HepG2 (cell line): Measurements from ENCODE around the gene GPS2. TPM values are rescaled to one million over a fixed set of nuclear protein-coding genes. Genes with fewer than 3 reads are reported as not detected.

Experiments used
- CENPX ChIP-seq: sonication (generic); formaldehyde crosslinking; IDR thresholded peaks from 2 replicates; pipeline ENCODE4 v1.9.0; 2021; ENCODE audit warnings: mild to moderate bottlenecking, missing genetic modification reagents, moderate library complexity
- DNMT1 ChIP-seq: sonication (generic); formaldehyde crosslinking; IDR thresholded peaks from 2 replicates; pipeline ENCODE4 v1.5.1; 2020; ENCODE audit warnings: mild to moderate bottlenecking, missing genetic modification reagents
- HOXA5 ChIP-seq: sonication (generic); formaldehyde crosslinking; IDR thresholded peaks from 2 replicates; pipeline ENCODE4 v1.4.0; 2020; ENCODE audit warnings: missing genetic modification reagents
- JUNB ChIP-seq: sonication (generic); formaldehyde crosslinking; IDR thresholded peaks from 2 replicates; pipeline ENCODE4 v1.8.0; 2022; ENCODE audit warnings: missing genetic modification reagents, mild to moderate bottlenecking, borderline replicate concordance
- SIX4 ChIP-seq: sonication (generic); formaldehyde crosslinking; IDR thresholded peaks from 2 replicates; pipeline ENCODE4 v1.4.0; 2020; ENCODE audit warnings: missing genetic modification reagents
- SSRP1 ChIP-seq: IDR thresholded peaks from 2 replicates; pipeline ENCODE4 v1.6.1; 2016; ENCODE audit warnings: control low read depth
- ZNF136 ChIP-seq: sonication (generic); formaldehyde crosslinking; IDR thresholded peaks from 2 replicates; pipeline ENCODE4 v1.8.1; 2022; ENCODE audit warnings: low read depth, mild to moderate bottlenecking, moderate library complexity, missing genetic modification reagents
- ZNF274 ChIP-seq: sonication (generic); formaldehyde crosslinking; IDR thresholded peaks from 2 replicates; pipeline ENCODE4 v1.5.1; 2020; ENCODE audit warnings: mild to moderate bottlenecking, missing genetic modification reagents
- ZNF549 ChIP-seq: sonication (generic); formaldehyde crosslinking; IDR thresholded peaks from 2 replicates; pipeline ENCODE4 v1.5.0; 2020; ENCODE audit warnings: missing genetic modification reagents
- polyA plus RNA-seq, 8 experiments: library from polyadenylated mRNA; depleted of rRNA in 3 of 8; stranded (reverse) in 7 of 8; unstranded in 1 of 8; fragments of >200 nt; fragmentation: Illumina TruSeq in 4 of 8; extraction: Trizol in 4 of 8; gene quantifications; 2 replicates each; pipeline versions ENCODE4 v1.2.1 to v1.2.3, GENCODE V29; 2011 to 2016; ENCODE audit warnings: low read depth in 4 of 8, missing spikeins in 1 of 8, mixed read lengths in 1 of 8; ENCODE audit not compliant: insufficient read depth in 1 of 8
- total RNA-seq, 5 experiments: library from RNA; depleted of rRNA; stranded (reverse); fragments of >200 nt; fragmentation: Illumina TruSeq; extraction: Trizol; gene quantifications; 2 replicates each; pipeline ENCODE4 v1.2.3, GENCODE V29; 2016; ENCODE audit warnings: low read depth in 1 of 5
- TF ChIP-seq, protein P1 (sequence below): sonication (generic); formaldehyde crosslinking; IDR thresholded peaks from 2 replicates; pipeline ENCODE4 v1.4.0; 2020; ENCODE audit warnings: mild to moderate bottlenecking, missing genetic modification reagents
- TF ChIP-seq, protein P2 (sequence below): sonication (generic); formaldehyde crosslinking; conservative IDR thresholded peaks from 2 replicates; pipeline ENCODE4 v1.8.1; 2023; ENCODE audit warnings: missing genetic modification reagents
- TF ChIP-seq, protein P3 (sequence below): fragments of 450-650 bp; IDR thresholded peaks from 2 replicates; pipeline ENCODE4 v1.6.1; 2016
- TF ChIP-seq, protein P4 (sequence below): sonication (generic); formaldehyde crosslinking; IDR thresholded peaks from 2 replicates; pipeline ENCODE4 v1.4.0; 2020; ENCODE audit warnings: missing genetic modification reagents
- TF ChIP-seq, protein P5 (sequence below): fragments of 450-650 bp; IDR thresholded peaks from 2 replicates; pipeline ENCODE4 v1.6.1; 2017

The GPS2 gene
- total and polyA plus RNA-seq, 2 of the 13 experiments (the other 11 are each of a cell fraction or from before 2014, with no cell fraction given) = 58.0 to 59.4 TPM

DNA sequence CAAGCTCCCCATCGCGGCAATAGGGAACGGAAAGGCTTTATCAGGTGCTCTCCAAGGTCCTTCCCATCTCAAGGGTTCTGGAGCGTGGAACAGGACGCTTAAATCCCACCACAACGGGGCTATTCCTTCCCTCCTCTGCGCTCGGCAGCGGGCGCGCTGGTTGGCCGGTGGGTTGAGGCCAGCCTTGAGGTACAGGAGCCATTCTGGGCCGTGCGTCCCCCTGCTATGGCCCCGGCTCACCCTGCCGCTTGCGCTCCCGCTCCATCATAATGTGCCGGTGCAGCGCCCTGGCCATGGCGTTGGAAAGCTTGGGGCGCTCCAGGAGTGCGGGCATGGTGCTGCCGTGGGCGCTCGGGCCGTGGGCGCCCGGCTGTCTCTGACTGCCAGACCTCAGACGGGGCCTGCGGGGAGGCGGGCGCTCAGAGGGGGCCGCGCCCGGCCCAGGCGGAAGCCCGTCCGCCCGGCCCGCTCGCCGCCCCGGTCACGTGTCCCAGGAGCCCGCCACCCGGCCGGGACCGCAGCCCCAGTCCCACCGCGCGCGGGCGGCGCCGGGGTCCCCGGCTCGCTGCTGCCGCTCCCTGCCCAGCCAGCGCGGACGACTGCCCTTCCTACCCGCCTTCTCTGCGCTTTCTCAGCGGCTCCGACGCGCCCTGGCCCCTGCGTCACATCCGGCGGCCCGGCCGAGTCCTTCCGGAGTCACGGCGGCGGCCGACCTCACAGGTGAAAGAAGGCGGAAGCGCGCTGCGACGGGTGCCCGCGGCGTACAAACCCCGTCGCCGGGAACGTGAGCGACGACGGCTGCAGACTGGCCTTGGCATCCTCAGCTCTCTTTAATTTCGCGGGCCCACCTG lies at the start of gene GPS2 (continued):
- TF ChIP-seq, protein P1, sequence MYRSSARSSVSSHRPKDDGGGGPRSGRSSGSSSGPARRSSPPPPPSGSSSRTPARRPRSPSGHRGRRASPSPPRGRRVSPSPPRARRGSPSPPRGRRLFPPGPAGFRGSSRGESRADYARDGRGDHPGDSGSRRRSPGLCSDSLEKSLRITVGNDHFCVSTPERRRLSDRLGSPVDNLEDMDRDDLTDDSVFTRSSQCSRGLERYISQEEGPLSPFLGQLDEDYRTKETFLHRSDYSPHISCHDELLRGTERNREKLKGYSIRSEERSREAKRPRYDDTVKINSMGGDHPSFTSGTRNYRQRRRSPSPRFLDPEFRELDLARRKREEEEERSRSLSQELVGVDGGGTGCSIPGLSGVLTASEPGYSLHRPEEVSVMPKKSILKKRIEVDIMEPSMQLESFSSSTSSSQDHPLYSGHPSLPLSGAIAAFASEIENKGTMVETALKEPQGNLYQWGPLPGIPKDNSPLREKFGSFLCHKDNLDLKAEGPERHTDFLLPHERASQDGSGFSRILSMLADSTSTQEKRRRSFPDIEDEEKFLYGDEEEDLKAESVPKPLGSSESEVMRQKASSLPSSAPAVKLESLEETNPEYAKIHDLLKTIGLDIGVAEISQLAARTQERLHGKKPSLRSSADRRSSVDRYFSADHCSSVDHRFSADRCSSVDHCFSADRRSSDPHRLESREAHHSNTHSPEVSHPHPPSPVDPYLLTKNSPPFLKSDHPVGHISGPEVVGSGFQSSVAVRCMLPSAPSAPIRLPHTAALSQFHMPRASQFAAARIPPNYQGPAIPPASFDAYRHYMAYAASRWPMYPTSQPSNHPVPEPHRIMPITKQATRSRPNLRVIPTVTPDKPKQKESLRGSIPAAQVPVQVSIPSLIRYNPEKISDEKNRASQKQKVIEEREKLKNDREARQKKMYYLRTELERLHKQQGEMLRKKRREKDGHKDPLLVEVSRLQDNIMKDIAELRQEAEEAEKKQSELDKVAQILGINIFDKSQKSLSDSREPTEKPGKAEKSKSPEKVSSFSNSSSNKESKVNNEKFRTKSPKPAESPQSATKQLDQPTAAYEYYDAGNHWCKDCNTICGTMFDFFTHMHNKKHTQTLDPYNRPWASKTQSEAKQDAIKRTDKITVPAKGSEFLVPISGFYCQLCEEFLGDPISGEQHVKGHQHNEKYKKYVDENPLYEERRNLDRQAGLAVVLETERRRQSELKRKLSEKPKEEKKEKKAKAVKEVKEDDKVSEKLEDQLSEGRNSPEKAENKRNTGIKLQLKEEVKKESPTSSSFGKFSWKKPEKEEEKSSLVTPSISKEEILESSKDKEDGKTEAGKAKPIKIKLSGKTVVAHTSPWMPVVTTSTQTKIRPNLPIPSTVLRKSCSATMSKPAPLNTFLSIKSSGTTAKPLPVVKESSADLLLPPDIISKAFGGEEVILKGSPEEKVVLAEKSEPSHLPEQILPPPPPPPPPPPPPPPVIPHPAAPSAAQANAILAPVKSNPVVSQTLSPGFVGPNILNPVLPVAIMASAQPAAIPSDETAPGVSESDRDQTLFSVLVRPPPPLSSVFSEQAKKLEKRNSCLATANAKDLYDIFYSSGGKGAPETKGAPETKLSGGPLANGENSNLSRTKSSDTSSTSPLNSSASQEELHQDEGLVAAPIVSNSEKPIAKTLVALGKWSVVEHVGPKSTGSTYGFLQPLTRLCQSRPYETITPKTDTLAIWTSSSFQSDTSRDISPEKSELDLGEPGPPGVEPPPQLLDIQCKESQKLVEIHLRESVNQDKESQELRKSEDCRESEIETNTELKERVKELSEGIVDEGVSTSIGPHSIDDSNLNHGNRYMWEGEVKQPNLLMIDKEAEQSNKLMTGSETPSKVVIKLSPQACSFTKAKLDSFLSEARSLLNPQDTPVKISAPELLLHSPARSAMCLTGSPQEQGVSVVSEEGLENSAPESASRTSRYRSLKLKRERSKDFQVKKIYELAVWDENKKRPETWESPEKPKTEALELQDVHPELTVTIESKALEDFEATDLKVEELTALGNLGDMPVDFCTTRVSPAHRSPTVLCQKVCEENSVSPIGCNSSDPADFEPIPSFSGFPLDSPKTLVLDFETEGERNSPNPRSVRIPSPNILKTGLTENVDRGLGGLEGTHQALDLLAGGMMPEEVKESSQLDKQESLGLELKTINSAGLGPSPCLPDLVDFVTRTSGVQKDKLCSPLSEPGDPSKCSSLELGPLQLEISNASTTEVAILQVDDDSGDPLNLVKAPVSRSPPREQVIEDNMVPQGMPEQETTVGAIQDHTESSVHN = no peak
- TF ChIP-seq CENPX (no peak), ZNF274 (CRISPR knock-in tag) (no peak), SSRP1 (no peak), DNMT1 (CRISPR knock-in tag) (0 out of 2 replicates have a peak, but pooled peaks have one; percentile 53), ZNF549 (CRISPR knock-in tag) (no peak), SIX4 (0 out of 2 replicates have a peak, but pooled peaks have one; percentile 38), ZNF136 (CRISPR knock-in tag) (no peak), HOXA5 (peak; percentile 78; the same call in 1 of the 2 replicates), JUNB (CRISPR knock-in tag) (no peak)
- TF ChIP-seq, protein P2, sequence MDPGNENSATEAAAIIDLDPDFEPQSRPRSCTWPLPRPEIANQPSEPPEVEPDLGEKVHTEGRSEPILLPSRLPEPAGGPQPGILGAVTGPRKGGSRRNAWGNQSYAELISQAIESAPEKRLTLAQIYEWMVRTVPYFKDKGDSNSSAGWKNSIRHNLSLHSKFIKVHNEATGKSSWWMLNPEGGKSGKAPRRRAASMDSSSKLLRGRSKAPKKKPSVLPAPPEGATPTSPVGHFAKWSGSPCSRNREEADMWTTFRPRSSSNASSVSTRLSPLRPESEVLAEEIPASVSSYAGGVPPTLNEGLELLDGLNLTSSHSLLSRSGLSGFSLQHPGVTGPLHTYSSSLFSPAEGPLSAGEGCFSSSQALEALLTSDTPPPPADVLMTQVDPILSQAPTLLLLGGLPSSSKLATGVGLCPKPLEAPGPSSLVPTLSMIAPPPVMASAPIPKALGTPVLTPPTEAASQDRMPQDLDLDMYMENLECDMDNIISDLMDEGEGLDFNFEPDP (CRISPR knock-in tag) = no peak
- TF ChIP-seq, protein P3, sequence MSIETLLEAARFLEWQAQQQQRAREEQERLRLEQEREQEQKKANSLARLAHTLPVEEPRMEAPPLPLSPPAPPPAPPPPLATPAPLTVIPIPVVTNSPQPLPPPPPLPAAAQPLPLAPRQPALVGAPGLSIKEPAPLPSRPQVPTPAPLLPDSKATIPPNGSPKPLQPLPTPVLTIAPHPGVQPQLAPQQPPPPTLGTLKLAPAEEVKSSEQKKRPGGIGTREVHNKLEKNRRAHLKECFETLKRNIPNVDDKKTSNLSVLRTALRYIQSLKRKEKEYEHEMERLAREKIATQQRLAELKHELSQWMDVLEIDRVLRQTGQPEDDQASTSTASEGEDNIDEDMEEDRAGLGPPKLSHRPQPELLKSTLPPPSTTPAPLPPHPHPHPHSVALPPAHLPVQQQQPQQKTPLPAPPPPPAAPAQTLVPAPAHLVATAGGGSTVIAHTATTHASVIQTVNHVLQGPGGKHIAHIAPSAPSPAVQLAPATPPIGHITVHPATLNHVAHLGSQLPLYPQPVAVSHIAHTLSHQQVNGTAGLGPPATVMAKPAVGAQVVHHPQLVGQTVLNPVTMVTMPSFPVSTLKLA = no peak
- TF ChIP-seq, protein P4, sequence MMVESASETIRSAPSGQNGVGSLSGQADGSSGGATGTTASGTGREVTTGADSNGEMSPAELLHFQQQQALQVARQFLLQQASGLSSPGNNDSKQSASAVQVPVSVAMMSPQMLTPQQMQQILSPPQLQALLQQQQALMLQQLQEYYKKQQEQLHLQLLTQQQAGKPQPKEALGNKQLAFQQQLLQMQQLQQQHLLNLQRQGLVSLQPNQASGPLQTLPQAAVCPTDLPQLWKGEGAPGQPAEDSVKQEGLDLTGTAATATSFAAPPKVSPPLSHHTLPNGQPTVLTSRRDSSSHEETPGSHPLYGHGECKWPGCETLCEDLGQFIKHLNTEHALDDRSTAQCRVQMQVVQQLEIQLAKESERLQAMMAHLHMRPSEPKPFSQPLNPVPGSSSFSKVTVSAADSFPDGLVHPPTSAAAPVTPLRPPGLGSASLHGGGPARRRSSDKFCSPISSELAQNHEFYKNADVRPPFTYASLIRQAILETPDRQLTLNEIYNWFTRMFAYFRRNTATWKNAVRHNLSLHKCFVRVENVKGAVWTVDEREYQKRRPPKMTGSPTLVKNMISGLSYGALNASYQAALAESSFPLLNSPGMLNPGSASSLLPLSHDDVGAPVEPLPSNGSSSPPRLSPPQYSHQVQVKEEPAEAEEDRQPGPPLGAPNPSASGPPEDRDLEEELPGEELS (CRISPR knock-in tag) = peak; percentile 58; the same call in 1 of the 2 replicates
- TF ChIP-seq, protein P5, sequence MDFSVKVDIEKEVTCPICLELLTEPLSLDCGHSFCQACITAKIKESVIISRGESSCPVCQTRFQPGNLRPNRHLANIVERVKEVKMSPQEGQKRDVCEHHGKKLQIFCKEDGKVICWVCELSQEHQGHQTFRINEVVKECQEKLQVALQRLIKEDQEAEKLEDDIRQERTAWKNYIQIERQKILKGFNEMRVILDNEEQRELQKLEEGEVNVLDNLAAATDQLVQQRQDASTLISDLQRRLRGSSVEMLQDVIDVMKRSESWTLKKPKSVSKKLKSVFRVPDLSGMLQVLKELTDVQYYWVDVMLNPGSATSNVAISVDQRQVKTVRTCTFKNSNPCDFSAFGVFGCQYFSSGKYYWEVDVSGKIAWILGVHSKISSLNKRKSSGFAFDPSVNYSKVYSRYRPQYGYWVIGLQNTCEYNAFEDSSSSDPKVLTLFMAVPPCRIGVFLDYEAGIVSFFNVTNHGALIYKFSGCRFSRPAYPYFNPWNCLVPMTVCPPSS = no peak
